Measurements from ENCODE around the gene FOXRED1.

Gene FOXRED1

GRCh38 chr11:126312961-126313360, 44.0 kb downstream of the FOXRED1 start:
- no peak for DNase-seq

- no peak for DNase-seq
Measured at GRCh38 chr11:126313826-126314225, 44.9 kb downstream of the FOXRED1 start.

GRCh38 chr11:126317432-126317755, 48.4 kb downstream of the FOXRED1 start:
- no peak for DNase-seq

- DNase-seq: peak in 2 of 5 experiments; percentile 40 to 63
Measured at GRCh38 chr11:126317756-126318573, 49.0 kb downstream of the FOXRED1 start.

GRCh38 chr11:126318574-126319373, 49.8 kb downstream of the FOXRED1 start:
- peak in 2 of 5 experiments; percentile 64 to 67 for DNase-seq

GRCh38 chr11:126319374-126319740, 50.4 kb downstream of the FOXRED1 start:
- no peak for DNase-seq

GRCh38 chr11:126322996-126323395, 54.0 kb downstream of the FOXRED1 start:
- no peak for DNase-seq

- no peak for DNase-seq
Measured at GRCh38 chr11:126327281-126328000, 58.5 kb downstream of the FOXRED1 start.

All from T-helper 2 cell (primary cell).